ENCODE measurements around the gene KLK15. TPM values are rescaled to one million over a fixed set of nuclear protein-coding genes. Genes with fewer than 3 reads are reported as not detected.

Gene KLK15
- total and polyA plus RNA-seq, 10 of the 15 experiments (the other 5 are each of a cell fraction or from before 2014, with no cell fraction given): 0.04 to 0.08 TPM; not detected in 8

GRCh38 chr19:50794074-50794875 lies 39.1 kb downstream of the KLK15 start (continued):
- TF ChIP-seq ZNF687 (IDR thresholded peaks at IDR 0.05) (no peak), YY1 (IDR thresholded peaks at IDR 0.05; ENCODE audit: low read depth, low read length) (peak; percentile 79), USF2 (IDR thresholded peaks at IDR 0.05; ENCODE audit: borderline replicate concordance, low read depth, low read length) (no peak), SPI1 (IDR thresholded peaks at IDR 0.05; ENCODE audit: borderline replicate concordance, insufficient read depth, low read depth, low read length) (no peak), ATF2 (IDR thresholded peaks at IDR 0.05; ENCODE audit: low read length) (peak; percentile 14; the same call in 1 of the 2 replicates), EGR1 (IDR thresholded peaks at IDR 0.05; ENCODE audit: borderline replicate concordance in 1 of 2, low read depth in 2 of 2, low read length in 2 of 2) (no peak), SMC3 (IDR thresholded peaks at IDR 0.05; ENCODE audit: borderline replicate concordance, low read length) (peak; percentile 57), SUZ12 (IDR thresholded peaks at IDR 0.05; ENCODE audit: unreplicated experiment) (no peak), CUX1 (IDR thresholded peaks at IDR 0.05; ENCODE audit: insufficient replicate concordance, low read depth, low read length) (no peak), SIX5 (IDR thresholded peaks at IDR 0.05; ENCODE audit: low read depth, low read length, severe bottlenecking) (no peak), ZNF207 (IDR thresholded peaks at IDR 0.05; ENCODE audit: borderline replicate concordance) (no peak), TCF7 (IDR thresholded peaks at IDR 0.05; ENCODE audit: borderline replicate concordance) (no peak), TCF12 (IDR thresholded peaks at IDR 0.05; ENCODE audit: low read depth, low read length) (0 out of 2 replicates have a peak, but pooled peaks have one; percentile 45), MEF2A (IDR thresholded peaks at IDR 0.05; ENCODE audit: insufficient read depth, low read depth, low read length) (no peak)
